Anterior cingulate cortex (tissue), 58 donors: ENCODE measurements around the gene AHCYL1.
A peak's percentile ranks its signal among the peaks of the same experiment; 100 is the strongest.

ENCODE experiments used
- DNase-seq, 58 donors: peaks; one replicate each; lab custom pipeline; 2025; lab: John Stamatoyannopoulos, UW

Gene AHCYL1

DNA sequence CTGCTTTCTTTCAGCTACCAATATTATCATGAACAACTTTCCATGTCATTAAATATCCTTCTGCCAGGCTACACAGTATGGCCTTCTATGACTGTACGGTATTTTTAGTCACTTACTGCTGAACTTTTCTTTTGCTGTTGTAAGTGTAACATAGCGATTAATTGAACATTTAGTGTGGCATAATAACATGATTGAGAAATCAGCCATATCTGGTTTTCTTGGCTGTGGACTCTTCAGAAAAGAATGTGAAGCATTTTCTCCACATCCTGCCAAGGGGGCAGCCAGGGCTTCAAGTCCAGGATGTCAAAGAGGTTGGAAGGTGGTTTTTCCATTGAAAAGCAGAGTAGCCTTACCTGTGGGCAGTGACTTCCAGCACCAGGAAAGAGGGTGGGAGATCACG lies 8.8 kb upstream of the AHCYL1 start:
- DNase-seq, result no peak

DNA sequence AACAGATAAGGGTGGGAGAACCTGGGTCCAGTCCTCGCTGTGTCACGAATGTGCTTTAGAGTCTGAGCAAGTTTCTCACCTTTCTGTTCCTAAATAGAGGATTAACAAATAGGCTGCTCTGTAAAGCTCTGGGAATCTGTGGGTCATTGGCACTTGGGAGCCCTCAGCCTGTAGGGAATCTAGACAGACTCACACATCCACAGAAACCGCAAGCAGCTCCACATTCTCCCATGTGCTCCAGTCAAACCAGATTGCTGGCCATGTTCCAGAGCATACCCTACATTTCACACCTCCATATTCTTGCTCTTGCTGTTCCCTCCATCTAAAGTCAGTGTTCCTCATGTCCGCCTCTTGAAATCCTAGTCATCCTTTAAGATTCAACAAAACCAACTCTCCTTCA lies 7.8 kb upstream of the AHCYL1 start:
- DNase-seq, result no peak

DNA sequence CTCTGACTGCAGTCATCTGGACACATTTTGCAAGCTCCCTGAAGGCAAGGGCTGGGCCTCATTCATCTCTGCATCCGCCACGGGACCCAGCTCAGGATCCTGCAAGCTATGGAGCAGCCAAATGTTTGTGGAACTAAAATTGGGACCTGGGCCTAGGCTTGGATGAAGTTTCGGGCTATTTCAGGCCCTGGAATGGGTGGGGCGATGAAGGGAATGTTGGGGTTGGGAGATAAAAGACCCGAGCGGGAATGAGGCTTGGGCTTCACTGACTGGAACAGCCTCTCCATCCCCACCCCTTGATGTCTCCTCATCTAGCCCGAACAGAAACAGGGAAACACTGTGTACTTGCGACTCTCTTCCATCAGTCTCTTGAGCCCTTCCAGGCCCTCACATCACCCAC lies 7.3 kb upstream of the AHCYL1 start:
- no peak for DNase-seq

GRCh38 chr1:109977657-109978378 lies 6.7 kb upstream of the AHCYL1 start:
- DNase-seq, result no peak

DNA sequence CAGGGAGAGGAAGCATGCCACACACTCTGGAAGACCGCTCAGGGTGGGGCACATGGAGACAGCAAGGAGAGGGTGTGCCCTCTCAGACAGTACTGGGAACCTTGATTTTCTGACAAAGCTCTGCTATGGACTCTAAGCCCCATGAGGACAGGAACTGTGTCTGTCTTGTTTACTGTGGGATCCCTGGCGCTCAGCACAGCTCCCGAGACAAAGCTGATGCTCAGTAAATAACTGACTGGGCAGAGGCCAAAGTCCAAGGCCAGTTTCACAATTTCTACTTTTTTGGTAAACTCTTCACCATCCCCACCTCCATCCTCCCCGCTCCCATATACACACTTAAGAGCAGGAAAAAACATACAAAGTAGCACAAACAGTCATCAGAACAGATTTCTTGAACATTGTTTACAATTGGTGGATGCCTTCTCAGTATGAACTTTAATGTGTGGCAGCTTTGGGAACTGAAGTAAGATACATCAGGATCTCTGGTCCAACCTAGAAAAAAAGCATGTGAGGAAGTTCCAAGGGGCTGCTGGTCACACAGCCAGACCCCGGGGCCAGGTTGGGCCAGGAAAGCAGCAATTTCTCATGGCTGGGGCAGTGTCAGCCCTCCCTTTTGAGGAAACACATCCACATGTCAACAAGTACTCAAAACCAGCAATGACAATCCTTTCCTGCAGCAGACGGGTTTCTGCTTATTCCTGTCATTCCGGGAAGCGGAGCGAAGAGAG lies 5.6 kb upstream of the AHCYL1 start:
- DNase-seq, result no peak

- no peak for DNase-seq
Measured at GRCh38 chr1:109979489-109980091, 5.0 kb upstream of the AHCYL1 start.

DNA sequence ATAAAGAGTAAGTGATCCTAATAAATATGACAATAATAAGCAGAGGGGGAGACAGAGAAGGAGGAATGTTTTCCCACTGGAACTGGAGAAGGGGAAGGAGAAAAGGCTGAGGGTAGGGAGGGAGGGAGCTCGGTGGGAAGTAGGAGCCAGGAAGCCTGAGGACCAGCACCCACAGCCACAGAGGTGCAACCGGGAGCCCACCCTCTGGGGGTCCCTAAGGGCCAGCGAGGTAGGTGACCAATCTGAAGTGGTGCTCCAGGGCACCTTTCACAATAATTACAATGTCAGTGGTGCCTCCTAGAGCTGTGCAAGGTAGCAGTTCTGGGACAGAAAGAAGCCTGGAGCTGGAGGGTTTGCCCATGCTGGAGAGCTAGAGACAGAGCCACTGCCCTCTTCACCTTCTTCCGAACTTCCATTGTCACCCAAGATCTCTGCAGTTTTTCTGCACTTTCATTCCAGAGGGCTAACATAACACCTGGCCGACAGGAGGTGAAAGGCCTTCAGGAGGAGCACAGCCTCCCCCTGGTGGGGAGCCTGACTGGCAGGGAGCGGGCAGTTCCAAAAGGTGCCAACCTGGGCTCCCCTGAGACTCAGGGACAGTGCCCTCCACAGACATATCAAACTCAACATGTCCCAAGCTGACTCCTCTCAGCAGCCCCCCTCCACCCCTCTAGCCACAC lies 4.1 kb upstream of the AHCYL1 start:
- no peak for DNase-seq

DNA sequence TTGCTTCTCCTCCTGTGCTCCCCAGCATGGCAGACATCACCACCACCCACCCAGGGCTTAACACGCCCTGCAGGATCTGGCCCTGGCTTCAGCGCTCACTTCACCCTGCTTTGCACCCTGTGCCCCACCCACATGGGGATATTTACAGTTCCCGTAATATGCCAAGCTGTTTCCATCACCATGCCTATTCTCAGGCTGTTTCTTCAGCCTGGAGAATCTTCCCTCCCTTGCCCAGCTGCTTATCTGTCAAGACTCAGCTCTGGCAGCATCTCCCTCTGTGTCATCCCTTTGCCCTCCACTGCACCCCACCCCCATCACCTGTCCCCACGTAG lies 3.6 kb upstream of the AHCYL1 start:
- peak in 1 of 58 donors; percentile 7 for DNase-seq

GRCh38 chr1:109983380-109984189 lies 980 bp upstream of the AHCYL1 start:
- no peak for DNase-seq

DNA sequence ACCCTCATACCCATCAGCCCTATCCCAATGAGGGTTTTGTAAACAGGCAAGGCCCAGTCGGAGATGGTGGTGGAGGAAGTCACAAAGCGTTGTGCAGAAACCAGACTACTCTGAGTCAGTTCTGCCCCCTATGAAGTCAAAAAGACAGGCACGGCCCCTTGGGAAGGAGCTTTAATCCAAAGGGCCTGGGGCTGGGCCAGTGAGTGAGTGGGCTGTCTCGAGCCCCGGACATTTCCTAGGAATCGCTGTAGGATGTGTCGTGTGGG lies 442 bp upstream of the AHCYL1 start:
- no peak for DNase-seq

- DNase-seq, result peak in 2 of 58 donors; percentile 50
Measured at GRCh38 chr1:109985247-109986053, 885 bp downstream of the AHCYL1 start.

GRCh38 chr1:109986054-109986444 lies 1.5 kb downstream of the AHCYL1 start:
- DNase-seq, result no peak

GRCh38 chr1:109988349-109988914 lies 3.9 kb downstream of the AHCYL1 start:
- DNase-seq, result no peak

DNA sequence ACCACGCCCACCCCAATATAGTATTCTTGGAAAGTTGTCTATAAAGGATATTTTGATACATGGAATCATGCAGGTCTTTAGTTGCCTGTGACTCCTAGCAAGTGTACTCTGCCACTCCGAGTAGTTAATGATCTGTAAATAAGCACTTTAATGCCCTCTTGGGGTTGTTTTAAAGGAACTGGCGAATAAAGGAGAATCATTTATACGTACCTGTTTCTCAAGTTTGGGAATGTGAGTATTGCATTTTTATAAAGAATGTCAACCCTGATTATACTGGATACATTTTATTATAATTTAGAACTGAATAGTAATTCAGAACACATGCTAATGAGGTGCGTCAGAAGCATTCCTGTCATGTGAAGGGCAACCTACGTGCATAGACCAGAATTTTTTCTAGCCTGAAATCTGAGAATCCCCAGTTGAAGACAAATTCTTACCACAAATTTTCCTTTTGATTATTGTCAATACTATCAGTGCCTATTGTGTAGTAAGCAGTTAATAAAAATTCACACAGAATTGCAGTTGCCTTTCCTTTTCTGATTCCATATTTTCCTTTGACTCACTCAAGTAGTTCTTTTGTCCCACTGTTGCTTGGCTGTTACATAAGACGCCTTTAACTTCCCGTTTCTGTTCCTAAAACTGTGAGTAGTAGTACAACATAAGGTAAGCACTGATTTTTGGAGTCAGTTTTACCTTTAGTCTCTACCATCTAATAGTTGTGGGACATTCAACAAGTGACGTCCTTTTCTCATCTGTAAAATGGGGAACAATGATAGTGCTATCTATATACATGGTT lies 5.1 kb downstream of the AHCYL1 start:
- DNase-seq, result peak in 1 of 58 donors; percentile 10

DNA sequence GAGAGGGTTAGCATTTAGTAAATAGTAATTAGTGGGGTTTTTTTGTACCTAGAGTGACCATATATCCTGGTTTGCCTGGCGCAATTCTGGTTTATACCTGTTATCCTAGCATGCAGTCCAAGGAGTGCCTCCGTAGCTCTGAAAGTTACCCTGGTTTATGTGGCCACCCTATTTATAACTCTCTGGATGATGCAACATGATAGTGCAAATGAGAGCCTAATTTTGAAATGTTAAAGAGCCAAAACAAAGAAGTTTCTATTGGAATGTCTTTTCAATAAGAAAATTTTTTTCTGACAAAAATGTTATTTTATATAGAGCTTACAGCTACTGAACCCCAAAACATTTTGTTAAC lies 5.7 kb downstream of the AHCYL1 start:
- no peak for DNase-seq

- no peak for DNase-seq
Measured at GRCh38 chr1:109991400-109991925, 6.9 kb downstream of the AHCYL1 start.

- peak in 3 of 58 donors; percentile 17 to 42 (median 40) for DNase-seq
Measured at GRCh38 chr1:109993885-109994284, 9.3 kb downstream of the AHCYL1 start.

GRCh38 chr1:109994654-109995053 lies 10.1 kb downstream of the AHCYL1 start:
- DNase-seq, result peak in 9 of 58 donors; percentile 30 to 88 (median 66)
